Measurements from ENCODE around the gene WBP2. TPM values are rescaled to one million over a fixed set of nuclear protein-coding genes. Genes with fewer than 3 reads are reported as not detected.

Gene WBP2
- total and polyA plus RNA-seq, 10 of the 15 experiments (the other 5 are each of a cell fraction or from before 2014, with no cell fraction given), result 1.5 to 57.3 (median 27.5) TPM

- no peak for FAIRE-seq
These were observed 17.2 kb downstream of the WBP2 start for GRCh38 chr17:75837899-75838298.

More at GRCh38 chr17:75837899-75838298, 17.2 kb downstream of the WBP2 start:
- Histone ChIP-seq H3K4me3 (no peak overlapping the region), H3K27me3 (replicated peaks in 1 of 2; ENCODE audit: control insufficient read depth in 2 of 2, insufficient read depth in 2 of 2, low read length in 1 of 2) (no peaks in the 10 kb centered on the region), H2AFZ (ENCODE audit: control insufficient read depth, low read depth, low read length) (no peak overlapping the region), H3K4me2 (ENCODE audit: control insufficient read depth, insufficient read depth) (no peak overlapping the region), H3K9me3 (replicated peaks; ENCODE audit: control insufficient read depth, insufficient read depth, low read length) (no peaks in the 10 kb centered on the region), H4K20me1 (ENCODE audit: control insufficient read depth, insufficient read depth) (no peaks in the 10 kb centered on the region), H3K79me2 (ENCODE audit: control insufficient read depth, insufficient read depth, low read length) (no peaks in the 10 kb centered on the region), H3K9ac (ENCODE audit: control insufficient read depth, insufficient read depth, low read length) (no peak overlapping the region), H3K36me3 (ENCODE audit: control insufficient read depth in 2 of 2, insufficient read depth in 2 of 2, low read length in 1 of 2) (peaks cover 0 to 5% of the 10 kb centered on the region in 2 experiments), H3K4me1 (ENCODE audit: control insufficient read depth, insufficient read depth, low read length) (no peaks in the 10 kb centered on the region), H3K27ac (ENCODE audit: control insufficient read depth, insufficient read depth) (no peak overlapping the region)
- ChIA-PET CTCF (no interaction called here), RAD21 (ENCODE audit: unreplicated experiment) (no interaction called here), POLR2A (interaction anchor here (0.6 to 0.8 kb wide), 2 partner anchors 20 to 53 kb away, joined by 3 read pairs; partner anchors contain the start of gene UNK), SMC1A (ENCODE audit: uncharacterized antibody, unreplicated experiment) (no interaction called here)
- BruUV-seq (replicated peaks), result no TSS peak
- WGBS (ENCODE audit: insufficient coverage, insufficient replicate concordance, low lambda C conversion rate, missing lambda C conversion rate), result 89% methylated on average over 5 of the region's 7 CpGs
- TF ChIP-seq MAX (IDR thresholded peaks at IDR 0.05; ENCODE audit: low read depth, low read length) (no peak), RCOR1 (conservative IDR thresholded peaks at IDR 0.05; ENCODE audit: low read depth, low read length) (no peak), ZNF687 (IDR thresholded peaks at IDR 0.05) (no peak), IKZF2 (IDR thresholded peaks at IDR 0.05) (no peak), DPF2 (IDR thresholded peaks at IDR 0.05) (no peak), YBX1 (IDR thresholded peaks at IDR 0.05) (no peak), EZH2 (IDR thresholded peaks at IDR 0.05; ENCODE audit: borderline replicate concordance, control insufficient read depth, low read depth, low read length) (no peak), PAX5 (IDR thresholded peaks at IDR 0.05; ENCODE audit: borderline replicate concordance, low read depth, low read length) (no peak)
- intact Hi-C loops (cut with micrococcal nuclease; ENCODE audit: unreplicated experiment) (no loop called here), in situ Hi-C loops (cut with MboI) (no loop called here)
- ATAC-seq, result no peak
- DNase-seq (ENCODE audit: low read depth, low spot score), result no peak

All from GM12878 (cell line).